Measurements from ENCODE around the gene NR5A2. TPM values are rescaled to one million over a fixed set of nuclear protein-coding genes. Genes with fewer than 3 reads are reported as not detected.

The NR5A2 gene
- total RNA-seq, 1 donor from 2014 or later = not detected

GRCh38 chr1:200096774-200097173 lies 69.3 kb downstream of the NR5A2 start:
- DNase-seq (ENCODE audit: low read depth) = no peak
- H3K4me3 ChIP-seq (ENCODE audit: low read depth, low read length) = no peak overlapping the region
- TF ChIP-seq CTCF (conservative IDR thresholded peaks at IDR 0.05; ENCODE audit: low read depth, low read length) = no peak

GRCh38 chr1:200099040-200099439 lies 71.5 kb downstream of the NR5A2 start:
- no peak for DNase-seq (ENCODE audit: low read depth)

GRCh38 chr1:200103966-200104583 lies 76.6 kb downstream of the NR5A2 start:
- no peak for DNase-seq (ENCODE audit: low read depth)
- H3K4me3 ChIP-seq (ENCODE audit: low read depth, low read length) = no peak overlapping the region
- no peak for TF ChIP-seq CTCF (conservative IDR thresholded peaks at IDR 0.05; ENCODE audit: low read depth, low read length)

More at GRCh38 chr1:200099040-200099439, 71.5 kb downstream of the NR5A2 start:
- no peak overlapping the region for H3K4me3 ChIP-seq (ENCODE audit: low read depth, low read length)
- TF ChIP-seq CTCF (conservative IDR thresholded peaks at IDR 0.05; ENCODE audit: low read depth, low read length) = no peak

- DNase-seq (ENCODE audit: low read depth) = no peak
- H3K4me3 ChIP-seq (ENCODE audit: low read depth, low read length) = no peak overlapping the region
- no peak for TF ChIP-seq CTCF (conservative IDR thresholded peaks at IDR 0.05; ENCODE audit: low read depth, low read length)
These were observed 79.5 kb downstream of the NR5A2 start for GRCh38 chr1:200107004-200107470.

GRCh38 chr1:200108659-200109058 lies 81.1 kb downstream of the NR5A2 start:
- no peak for DNase-seq (ENCODE audit: low read depth)
- TF ChIP-seq CTCF (conservative IDR thresholded peaks at IDR 0.05; ENCODE audit: low read depth, low read length) = no peak
- no peak overlapping the region for H3K4me3 ChIP-seq (ENCODE audit: low read depth, low read length)

GRCh38 chr1:200112290-200112689 lies 84.8 kb downstream of the NR5A2 start:
- no peak for TF ChIP-seq CTCF (conservative IDR thresholded peaks at IDR 0.05; ENCODE audit: low read depth, low read length)
- no peak for DNase-seq (ENCODE audit: low read depth)
- no peak overlapping the region for H3K4me3 ChIP-seq (ENCODE audit: low read depth, low read length)

GRCh38 chr1:200115532-200115931 lies 88.0 kb downstream of the NR5A2 start:
- H3K4me3 ChIP-seq (ENCODE audit: low read depth, low read length) = no peak overlapping the region
- no peak for DNase-seq (ENCODE audit: low read depth)
- no peak for TF ChIP-seq CTCF (conservative IDR thresholded peaks at IDR 0.05; ENCODE audit: low read depth, low read length)
